SK-N-SH (cell line): ENCODE results near the gene MYO1D.

Experiments used
- EZH2phosphoT487 ChIP-seq: fragments of 200-600 bp; sonication (generic); IDR thresholded peaks from 2 replicates; pipeline ENCODE4 v1.6.1; 2017; ENCODE audit warnings: low read depth, mixed run types, mild to moderate bottlenecking, antibody characterized with exemption, moderate library complexity, borderline replicate concordance
- GATA2 ChIP-seq: sonication (generic); formaldehyde crosslinking; IDR thresholded peaks from 2 replicates; pipeline ENCODE4 v1.5.0; 2020; ENCODE audit warnings: mild to moderate bottlenecking, missing genetic modification reagents
- JUND ChIP-seq: IDR thresholded peaks from 2 replicates; pipeline ENCODE4 v1.4.0; 2012
- MXI1 ChIP-seq: IDR thresholded peaks from 2 replicates; pipeline ENCODE4 v1.6.1; 2012; ENCODE audit warnings: mild to moderate bottlenecking, low read depth, low read length, improper control_type of control experiment
- POLR2AphosphoS5 ChIP-seq: IDR thresholded peaks from 2 replicates; pipeline ENCODE4 v1.6.1; 2012; ENCODE audit warnings: low read depth, low read length
- RAD21 ChIP-seq: IDR thresholded peaks from 2 replicates; pipeline ENCODE4 v1.6.1; 2012; ENCODE audit warnings: mild to moderate bottlenecking, low read length
- REST ChIP-seq: IDR thresholded peaks from 2 replicates; pipeline ENCODE4 v1.6.1; 2012; ENCODE audit warnings: mild to moderate bottlenecking, low read depth, low read length, moderate library complexity
- SMC3 ChIP-seq: IDR thresholded peaks from 2 replicates; pipeline ENCODE4 v1.6.1; 2012; ENCODE audit warnings: low read depth, low read length, improper control_type of control experiment
- USF2 ChIP-seq: fragments of 150-350 bp; IDR thresholded peaks from 2 replicates; pipeline ENCODE4 v1.6.1; 2017; ENCODE audit warnings: antibody characterized with exemption, low read length, low read depth, borderline replicate concordance
- TF ChIP-seq, protein P1 (sequence below): fragments of 200-600 bp; sonication (generic); IDR thresholded peaks from 2 replicates; pipeline ENCODE4 v1.6.1; 2017; ENCODE audit warnings: antibody characterized with exemption, mild to moderate bottlenecking, moderate library complexity
- TF ChIP-seq, protein P2 (sequence below): IDR thresholded peaks from 2 replicates; pipeline ENCODE4 v1.4.0; 2012; ENCODE audit warnings: low read depth

- TF ChIP-seq, protein P1, sequence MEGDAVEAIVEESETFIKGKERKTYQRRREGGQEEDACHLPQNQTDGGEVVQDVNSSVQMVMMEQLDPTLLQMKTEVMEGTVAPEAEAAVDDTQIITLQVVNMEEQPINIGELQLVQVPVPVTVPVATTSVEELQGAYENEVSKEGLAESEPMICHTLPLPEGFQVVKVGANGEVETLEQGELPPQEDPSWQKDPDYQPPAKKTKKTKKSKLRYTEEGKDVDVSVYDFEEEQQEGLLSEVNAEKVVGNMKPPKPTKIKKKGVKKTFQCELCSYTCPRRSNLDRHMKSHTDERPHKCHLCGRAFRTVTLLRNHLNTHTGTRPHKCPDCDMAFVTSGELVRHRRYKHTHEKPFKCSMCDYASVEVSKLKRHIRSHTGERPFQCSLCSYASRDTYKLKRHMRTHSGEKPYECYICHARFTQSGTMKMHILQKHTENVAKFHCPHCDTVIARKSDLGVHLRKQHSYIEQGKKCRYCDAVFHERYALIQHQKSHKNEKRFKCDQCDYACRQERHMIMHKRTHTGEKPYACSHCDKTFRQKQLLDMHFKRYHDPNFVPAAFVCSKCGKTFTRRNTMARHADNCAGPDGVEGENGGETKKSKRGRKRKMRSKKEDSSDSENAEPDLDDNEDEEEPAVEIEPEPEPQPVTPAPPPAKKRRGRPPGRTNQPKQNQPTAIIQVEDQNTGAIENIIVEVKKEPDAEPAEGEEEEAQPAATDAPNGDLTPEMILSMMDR = no peak
- no peak for TF ChIP-seq REST
- no peak for TF ChIP-seq USF2
- no peak for TF ChIP-seq POLR2AphosphoS5
- TF ChIP-seq, protein P2, sequence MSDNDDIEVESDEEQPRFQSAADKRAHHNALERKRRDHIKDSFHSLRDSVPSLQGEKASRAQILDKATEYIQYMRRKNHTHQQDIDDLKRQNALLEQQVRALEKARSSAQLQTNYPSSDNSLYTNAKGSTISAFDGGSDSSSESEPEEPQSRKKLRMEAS = no peak
- no peak for TF ChIP-seq JUND
- no peak for TF ChIP-seq MXI1
- TF ChIP-seq EZH2phosphoT487 = no peak
- no peak for TF ChIP-seq RAD21
- no peak for TF ChIP-seq GATA2 (CRISPR knock-in tag)
- no peak for TF ChIP-seq SMC3
Observed at GRCh38 chr17:32920293-32920692, 43.4 kb upstream of the MYO1D start.
